H9 (cell line): ENCODE measurements around the gene HOXD11. TPM values are rescaled to one million over a fixed set of nuclear protein-coding genes. Genes with fewer than 3 reads are reported as not detected.

ENCODE experiments used
- DNase-seq: peaks from one replicate; pipeline ENCODE4 v3.0.0-alpha.2; 2017
- H2AFZ ChIP-seq: one replicate; pipeline ENCODE4 v1.6.1; 2013; ENCODE audit warnings: mild to moderate bottlenecking, low read length, control low read depth, moderate library complexity
- H2AK5ac ChIP-seq: 2 replicates; pipeline ENCODE4 v1.6.1; 2013; ENCODE audit warnings: low read length, control low read depth, mixed read lengths; ENCODE audit not compliant: insufficient read length
- H2BK120ac ChIP-seq: one replicate; pipeline ENCODE4 v1.6.1; 2013; ENCODE audit warnings: low read depth, mild to moderate bottlenecking, low read length, control low read depth, inconsistent platforms; ENCODE audit not compliant: poor library complexity, severe bottlenecking
- H2BK12ac ChIP-seq: 2 replicates; pipeline ENCODE4 v1.6.1; 2013; ENCODE audit warnings: low read length, control low read depth, mixed read lengths, low read depth; ENCODE audit not compliant: insufficient read length
- H2BK15ac ChIP-seq: 2 replicates; pipeline ENCODE4 v1.6.1; 2013; ENCODE audit warnings: low read depth, low read length, control low read depth
- H2BK20ac ChIP-seq: one replicate; pipeline ENCODE4 v1.6.1; 2013; ENCODE audit warnings: low read depth, mild to moderate bottlenecking, low read length, control low read depth, inconsistent platforms; ENCODE audit not compliant: poor library complexity, severe bottlenecking
- H2BK5ac ChIP-seq: 2 replicates; pipeline ENCODE4 v1.6.1; 2013; ENCODE audit warnings: low read length, control low read depth, mixed read lengths; ENCODE audit not compliant: insufficient read length
- H3K14ac ChIP-seq: 2 replicates; pipeline ENCODE4 v1.6.1; 2013; ENCODE audit warnings: low read length, control low read depth; ENCODE audit not compliant: insufficient read depth
- H3K18ac ChIP-seq: 2 replicates; pipeline ENCODE4 v1.6.1; 2013; ENCODE audit warnings: low read depth, mild to moderate bottlenecking, mixed read lengths, low read length, control low read depth; ENCODE audit not compliant: insufficient read length
- H3K23ac ChIP-seq: 2 replicates; pipeline ENCODE4 v1.6.1; 2013; ENCODE audit warnings: low read length, control low read depth, mixed read lengths, low read depth; ENCODE audit not compliant: insufficient read length
- H3K23me2 ChIP-seq: 2 replicates; pipeline ENCODE4 v1.6.1; 2013; ENCODE audit warnings: low read depth, mild to moderate bottlenecking, mixed read lengths, low read length, control low read depth; ENCODE audit not compliant: insufficient read length, poor library complexity, severe bottlenecking
- H3K27ac ChIP-seq: 2 replicates; pipeline ENCODE4 v1.5.1; 2013; ENCODE audit warnings: low read length, control low read depth, mixed read lengths, low read depth; ENCODE audit not compliant: insufficient read length
- H3K27me3 ChIP-seq: 2 replicates; pipeline ENCODE4 v1.6.1; 2013; ENCODE audit warnings: low read length, control low read depth, inconsistent platforms; ENCODE audit not compliant: insufficient read depth
- H3K4ac ChIP-seq: 2 replicates; pipeline ENCODE4 v1.6.1; 2013; ENCODE audit warnings: low read depth, mild to moderate bottlenecking, control low read depth, inconsistent platforms, low read length, moderate library complexity
- H3K4me1 ChIP-seq: 2 replicates; pipeline ENCODE4 v1.6.1; 2013; ENCODE audit warnings: low read length, control low read depth, inconsistent platforms; ENCODE audit not compliant: insufficient read depth
- H3K4me2 ChIP-seq: 2 replicates; pipeline ENCODE4 v1.6.1; 2013; ENCODE audit warnings: low read length, control low read depth, mixed read lengths; ENCODE audit not compliant: insufficient read length, insufficient read depth
- H3K56ac ChIP-seq: 2 replicates; pipeline ENCODE4 v1.6.1; 2013; ENCODE audit warnings: low read depth, mild to moderate bottlenecking, mixed read lengths, low read length, control low read depth; ENCODE audit not compliant: insufficient read length
- H3K79me1 ChIP-seq: 2 replicates; pipeline ENCODE4 v1.6.1; 2013; ENCODE audit warnings: low read depth, mild to moderate bottlenecking, moderate library complexity, low read length, control low read depth, inconsistent platforms; ENCODE audit not compliant: insufficient read depth, poor library complexity, severe bottlenecking
- H3K79me2 ChIP-seq: 2 replicates; pipeline ENCODE4 v1.6.1; 2013; ENCODE audit warnings: low read length, control low read depth, inconsistent platforms; ENCODE audit not compliant: insufficient read depth
- H3K9ac ChIP-seq: 2 replicates; pipeline ENCODE4 v1.6.1; 2013; ENCODE audit warnings: low read length, control low read depth, mixed read lengths; ENCODE audit not compliant: insufficient read length; ENCODE audit errors: extremely low read depth
- H3K9me3 ChIP-seq: one replicate; pipeline ENCODE4 v1.6.1; 2013; ENCODE audit warnings: low read depth, low read length, inconsistent platforms; ENCODE audit not compliant: control insufficient read depth
- H3T11ph ChIP-seq: one replicate; pipeline ENCODE4 v1.6.1; 2013; ENCODE audit warnings: mild to moderate bottlenecking, low read length, control low read depth, inconsistent platforms
- H4K20me1 ChIP-seq: one replicate; pipeline ENCODE4 v1.6.1; 2013; ENCODE audit not compliant: control insufficient read depth, insufficient read length, insufficient read depth
- H4K5ac ChIP-seq: 2 replicates; pipeline ENCODE4 v1.6.1; 2013; ENCODE audit warnings: low read depth, mild to moderate bottlenecking, mixed read lengths, low read length, control low read depth; ENCODE audit not compliant: insufficient read length
- H4K8ac ChIP-seq: replicated peaks from 2 replicates; pipeline ENCODE4 v1.6.1; 2013; ENCODE audit warnings: low read length, control low read depth, mixed read lengths, low read depth; ENCODE audit not compliant: insufficient read length
- H4K91ac ChIP-seq: 2 replicates; pipeline ENCODE4 v1.6.1; 2013; ENCODE audit warnings: low read depth, mild to moderate bottlenecking, moderate library complexity, mixed read lengths, low read length, control low read depth; ENCODE audit not compliant: insufficient read length
- H3K27ac Mint-ChIP-seq, 3 experiments: 2 replicates in 2 of 3; 3 replicates in 1 of 3; pipeline ENCODE4 v1.8.0; 2020 to 2021; ENCODE audit warnings: mixed read lengths in 3 of 3, mild to moderate bottlenecking in 1 of 3, moderate library complexity in 1 of 3
- H3K27me3 Mint-ChIP-seq: 2 replicates; pipeline ENCODE4 v1.8.0; 2021; ENCODE audit warnings: low read depth, mild to moderate bottlenecking, moderate library complexity, mixed read lengths
- H3K36me3 Mint-ChIP-seq, 3 experiments: 2 replicates in 2 of 3; 3 replicates in 1 of 3; pipeline ENCODE4 v1.8.0; 2020 to 2021; ENCODE audit warnings: low read depth in 3 of 3, mixed read lengths in 3 of 3; ENCODE audit not compliant: insufficient read depth in 1 of 3
- H3K4me1 Mint-ChIP-seq, 2 experiments: 2 replicates each; pipeline ENCODE4 v1.8.0; 2020; ENCODE audit warnings: mixed read lengths in 2 of 2
- H3K4me3 Mint-ChIP-seq, 2 experiments: 2 replicates in 1 of 2; 3 replicates in 1 of 2; pipeline ENCODE4 v1.8.0; 2020 to 2021; ENCODE audit warnings: mild to moderate bottlenecking in 2 of 2, mixed read lengths in 2 of 2, moderate library complexity in 1 of 2
- H3K9me3 Mint-ChIP-seq, 2 experiments: 2 replicates in 1 of 2; 3 replicates in 1 of 2; pipeline ENCODE4 v1.8.0; 2020; ENCODE audit warnings: mild to moderate bottlenecking in 2 of 2, mixed read lengths in 2 of 2, moderate library complexity in 1 of 2
- CTCF ChIP-seq: fragments of 200-600 bp; sonication (generic); conservative IDR thresholded peaks from 3 replicates; pipeline ENCODE4 v1.8.0; 2021; ENCODE audit warnings: antibody characterized with exemption, mild to moderate bottlenecking
- WGBS: extraction: QIAGEN DNeasy Blood & Tissue Kit; methylation state at CpG from one replicate; pipeline ENCODE4 v1.1.7; 2013; ENCODE audit warnings: missing lambda C conversion rate, low lambda C conversion rate, mixed read lengths; ENCODE audit not compliant: insufficient read length; ENCODE audit errors: extremely low coverage; 5-methylcytosine and 5-hydroxymethylcytosine counted together
- total RNA-seq: library from RNA; stranded (reverse); gene quantifications from 2 replicates; pipeline ENCODE4 v1.2.1, GENCODE V29; 2021

HOXD11 gene
- total RNA-seq, 1 experiment from 2014 or later = not detected

- Mint-ChIP-seq H3K27me3 (peaks cover 100% of the 10 kb centered on the region), H3K4me1 (peaks cover 11 to 34% of the 10 kb centered on the region in 2 experiments; a peak in 3 of 4 replicates), H3K36me3 (peaks cover 0 to 4% (median 0%) of the 10 kb centered on the region in 3 experiments; a peak in 1 of 7 replicates), H3K27ac (no peak overlapping the region; a peak in 1 of 7 replicates), H3K4me3 (no peak overlapping the region; a peak in 1 of 5 replicates), H3K9me3 (peaks cover 5 to 7% of the 10 kb centered on the region in 2 experiments; a peak in 4 of 5 replicates)
- no peak overlapping the region for H2AK5ac ChIP-seq
- peaks cover 99% of the 10 kb centered on the region for H3K27me3 ChIP-seq
- H2BK120ac ChIP-seq = no peak overlapping the region
- no peak overlapping the region for H2BK20ac ChIP-seq
- no peak overlapping the region for H3K4ac ChIP-seq
- H3K4me1 ChIP-seq = no peaks in the 10 kb centered on the region
- H4K20me1 ChIP-seq = no peaks in the 10 kb centered on the region
- no peak overlapping the region for H3K4me2 ChIP-seq
- H3K27ac ChIP-seq = no peak overlapping the region
- no peak overlapping the region for H2BK15ac ChIP-seq
- H3K18ac ChIP-seq = no peak overlapping the region
- no peak overlapping the region for H3K14ac ChIP-seq
- H3K23me2 ChIP-seq = peaks cover 3% of the 10 kb centered on the region
- peak; percentile 30 for DNase-seq
- H2AFZ ChIP-seq = no peak overlapping the region
- no peak for TF ChIP-seq CTCF
- no peaks in the 10 kb centered on the region for H3K9me3 ChIP-seq
- no peak overlapping the region for H3T11ph ChIP-seq
- H3K9ac ChIP-seq = no peak overlapping the region
- no peak overlapping the region for H3K56ac ChIP-seq
- WGBS = no CpG with 5 or more reads among the region's 58 CpGs
- no peak overlapping the region for H4K8ac ChIP-seq
- H4K5ac ChIP-seq = no peak overlapping the region
- H3K79me1 ChIP-seq = no peaks in the 10 kb centered on the region
- H4K91ac ChIP-seq = no peak overlapping the region
- no peak overlapping the region for H2BK5ac ChIP-seq
- no peak overlapping the region for H3K23ac ChIP-seq
- H2BK12ac ChIP-seq = no peak overlapping the region
- H3K79me2 ChIP-seq = no peaks in the 10 kb centered on the region
Observed at GRCh38 chr2:176071330-176072291, 35.5 kb upstream of the HOXD11 start.
